Activated CD8-positive, alpha-beta memory T cell treated with anti-CD3 and anti-CD28 coated beads for 36 hours (primary cell): ENCODE measurements around the gene SMAD1. TPM values are rescaled to one million over a fixed set of nuclear protein-coding genes. Genes with fewer than 3 reads are reported as not detected.

ENCODE experiments used
- CTCF ChIA-PET: fragments of 350-600 bp; sonication (Branson Sonifier 250); formaldehyde crosslinking; loops from one replicate; lab custom pipeline; 2021; ENCODE audit warnings: antibody characterized with exemption; lab: Charles Lee
- POLR2A ChIA-PET: fragments of 350-600 bp; sonication (Branson Sonifier 250); formaldehyde crosslinking; loops from one replicate; lab custom pipeline; 2021; ENCODE audit warnings: antibody characterized with exemption; lab: Charles Lee
- total RNA-seq, 2 experiments: library from RNA; stranded (reverse); gene quantifications; one replicate each; pipeline ENCODE4 v1.2.3, GENCODE V29; 2021

Gene SMAD1
- total RNA-seq, 2 experiments from 2014 or later, result 1.1 to 1.9 TPM

DNA sequence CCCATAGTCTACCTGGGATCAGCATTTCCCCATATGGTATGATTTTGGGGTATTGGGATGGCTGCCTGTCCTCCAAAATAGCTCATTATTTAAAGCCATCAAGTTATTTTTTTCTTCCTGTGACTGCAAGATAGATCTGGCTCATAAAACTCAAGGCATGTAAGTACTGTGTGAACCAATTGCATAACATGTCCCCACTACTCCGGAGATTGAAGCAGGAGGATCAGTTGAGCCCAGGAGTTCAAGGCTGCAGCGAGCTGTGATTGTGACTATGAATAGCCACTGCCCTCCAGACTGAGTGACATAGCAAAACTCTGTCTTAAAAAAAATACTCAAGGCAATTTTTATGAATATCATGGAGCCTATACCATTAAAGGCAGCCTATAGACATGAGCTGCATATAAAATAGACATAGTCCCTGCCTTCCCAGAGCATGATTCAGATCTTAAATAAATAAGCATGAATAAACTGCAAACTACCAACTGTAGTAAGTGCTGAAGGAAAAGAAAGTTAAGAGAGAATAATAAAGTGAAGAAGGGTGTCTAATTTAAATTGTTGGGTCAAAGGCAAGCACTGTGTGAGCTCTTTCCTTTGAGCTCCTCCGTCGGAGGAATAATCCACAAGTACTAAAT, 120.6 kb downstream of the SMAD1 start:
- ChIA-PET CTCF (no interaction called here), POLR2A (no interaction called here)

DNA sequence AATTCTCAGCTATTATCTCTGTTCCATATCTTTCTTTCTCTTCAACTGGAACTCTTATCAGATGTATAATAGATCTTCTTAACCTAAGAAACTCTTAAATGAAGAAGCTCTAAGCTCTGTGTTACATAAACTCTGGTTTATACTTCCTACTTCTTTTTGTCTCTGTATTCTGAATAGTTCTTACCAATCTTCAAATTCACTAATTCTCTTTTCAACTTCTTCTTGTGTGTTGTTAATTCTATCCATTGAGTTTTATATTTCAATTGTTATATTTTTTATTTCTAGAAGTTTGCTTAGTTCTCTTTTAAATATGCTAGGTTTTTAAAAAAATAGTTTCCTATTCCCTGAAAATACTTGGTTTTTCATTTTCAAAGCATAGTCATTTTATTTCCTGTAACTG, 124.3 kb downstream of the SMAD1 start:
- ChIA-PET CTCF (interaction anchor here (1.0 kb wide), 1 partner anchor 372 kb away, joined by 4 read pairs; no protein-coding TSS in a partner anchor), POLR2A (no interaction called here)

Other genes starting within 250 kb of the SMAD1 start
- gene MMAA, start 137.5 kb downstream of the SMAD1 start, total RNA-seq, result 10 to 100 TPM; 13.6 to 13.9 TPM
- not detected for gene C4orf51, start 198.3 kb downstream of the SMAD1 start, total RNA-seq